Measurements from ENCODE around the gene PTH1R.

The PTH1R gene

GRCh38 chr3:46939578-46940445 is 62.3 kb downstream of the PTH1R start:
- peak in 1 of 2 experiments; percentile 71 for DNase-seq (ENCODE audit: low read depth in 1 of 2, low spot score in 1 of 2)
- H3K27me3 ChIP-seq (ENCODE audit: insufficient read depth, poor library complexity, severe bottlenecking): no peaks in the 10 kb centered on the region
- peak overlapping the region; percentile 31 for H3K27ac ChIP-seq (replicated peaks)
- no peak for TF ChIP-seq POLR2AphosphoS5 (IDR thresholded peaks at IDR 0.05; ENCODE audit: low read depth)
- H3K4me3 ChIP-seq (replicated peaks; ENCODE audit: insufficient read depth, low read length): no peak overlapping the region

- H3K27ac ChIP-seq (replicated peaks): no peak overlapping the region
- H3K27me3 ChIP-seq (ENCODE audit: insufficient read depth, poor library complexity, severe bottlenecking): no peaks in the 10 kb centered on the region
- H3K4me3 ChIP-seq (replicated peaks; ENCODE audit: insufficient read depth, low read length): no peak overlapping the region
- DNase-seq (ENCODE audit: low read depth in 1 of 2, low spot score in 1 of 2): no peak
- no peak for TF ChIP-seq POLR2AphosphoS5 (IDR thresholded peaks at IDR 0.05; ENCODE audit: low read depth)
- no peak for TF ChIP-seq CTCF (IDR thresholded peaks at IDR 0.05; ENCODE audit: insufficient read depth, low read length)
- TF ChIP-seq SPI1 (IDR thresholded peaks at IDR 0.05; ENCODE audit: borderline replicate concordance, low read depth): no peak
- TF ChIP-seq REST (IDR thresholded peaks at IDR 0.05; ENCODE audit: insufficient replicate concordance, low read depth): no peak
- TF ChIP-seq GABPA (IDR thresholded peaks at IDR 0.05; ENCODE audit: low read depth): no peak
Measured at GRCh38 chr3:46942076-46942475, 64.6 kb downstream of the PTH1R start.

GRCh38 chr3:46942481-46943236 is 65.1 kb downstream of the PTH1R start:
- Histone ChIP-seq H3K27ac (replicated peaks) (no peak overlapping the region), H3K4me3 (replicated peaks; ENCODE audit: insufficient read depth, low read length) (no peak overlapping the region), H3K27me3 (ENCODE audit: insufficient read depth, poor library complexity, severe bottlenecking) (no peaks in the 10 kb centered on the region)
- TF ChIP-seq POLR2AphosphoS5 (IDR thresholded peaks at IDR 0.05; ENCODE audit: low read depth) (no peak), REST (IDR thresholded peaks at IDR 0.05; ENCODE audit: insufficient replicate concordance, low read depth) (no peak)
- DNase-seq (ENCODE audit: low read depth in 1 of 2, low spot score in 1 of 2): no peak

- no peak overlapping the region for H3K27ac ChIP-seq (replicated peaks)
- no peak overlapping the region for H3K4me3 ChIP-seq (replicated peaks; ENCODE audit: insufficient read depth, low read length)
- no peak for DNase-seq (ENCODE audit: low read depth in 1 of 2, low spot score in 1 of 2)
- no peaks in the 10 kb centered on the region for H3K27me3 ChIP-seq (ENCODE audit: insufficient read depth, poor library complexity, severe bottlenecking)
- TF ChIP-seq REST (IDR thresholded peaks at IDR 0.05; ENCODE audit: insufficient replicate concordance, low read depth) (no peak), GABPA (IDR thresholded peaks at IDR 0.05; ENCODE audit: low read depth) (no peak), SPI1 (IDR thresholded peaks at IDR 0.05; ENCODE audit: borderline replicate concordance, low read depth) (no peak), POLR2AphosphoS5 (IDR thresholded peaks at IDR 0.05; ENCODE audit: low read depth) (no peak), CTCF (IDR thresholded peaks at IDR 0.05; ENCODE audit: insufficient read depth, low read length) (no peak)
Measured at GRCh38 chr3:46943237-46944187, 66.0 kb downstream of the PTH1R start.
